GM10847 (cell line): Measurements from ENCODE around the gene MOCS1.

Experiments
- POLR2A ChIP-seq: IDR thresholded peaks from 2 replicates; pipeline ENCODE4 v1.6.1; 2011; ENCODE audit not compliant: insufficient read length; ENCODE audit errors: extremely low read depth

Gene MOCS1

DNA sequence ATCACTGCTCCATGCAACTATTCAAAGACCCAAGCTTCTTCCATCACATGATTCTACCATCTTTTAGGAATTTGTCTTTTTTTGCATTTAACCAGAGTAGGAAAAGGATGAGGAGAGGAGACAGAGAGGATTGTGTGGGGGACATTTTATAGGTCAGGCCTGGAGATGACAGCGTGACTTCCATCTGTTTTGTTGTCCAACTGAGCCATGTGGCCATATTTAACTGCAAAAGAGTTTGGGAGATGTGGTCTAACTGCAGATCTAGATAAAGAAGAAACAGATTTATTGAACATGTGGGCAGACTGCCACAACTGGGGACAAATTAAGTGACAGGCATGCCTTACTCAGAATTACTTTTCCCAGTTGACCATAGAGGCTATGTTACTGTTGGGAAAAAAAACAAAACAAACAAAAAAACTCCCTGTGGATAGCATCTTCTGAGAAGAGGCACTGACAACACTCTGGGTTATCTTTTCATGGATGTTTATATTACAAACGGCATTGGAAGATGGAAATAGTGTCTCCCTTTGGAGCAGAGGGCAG is 18.9 kb upstream of the MOCS1 start:
- TF ChIP-seq POLR2A = no peak

DNA sequence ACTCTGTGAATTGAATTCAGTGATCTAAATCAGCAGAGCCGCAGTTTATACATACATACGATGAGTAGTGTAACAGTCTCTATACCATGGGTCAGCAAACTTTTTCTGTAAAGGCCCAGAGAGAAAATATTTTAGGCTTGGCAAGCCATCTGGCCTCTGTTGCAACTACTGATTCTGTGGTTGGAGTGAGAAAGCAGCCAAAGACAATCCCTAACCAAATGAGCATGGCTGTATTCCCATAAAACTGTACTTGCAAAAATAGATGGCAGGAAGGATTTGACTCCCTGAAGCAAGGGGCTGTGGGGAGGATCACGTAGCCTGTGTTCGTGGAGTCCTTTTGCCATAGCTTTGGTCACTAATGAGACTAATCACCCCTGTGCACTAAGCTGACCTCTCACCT is 17.9 kb upstream of the MOCS1 start:
- TF ChIP-seq POLR2A = no peak

DNA sequence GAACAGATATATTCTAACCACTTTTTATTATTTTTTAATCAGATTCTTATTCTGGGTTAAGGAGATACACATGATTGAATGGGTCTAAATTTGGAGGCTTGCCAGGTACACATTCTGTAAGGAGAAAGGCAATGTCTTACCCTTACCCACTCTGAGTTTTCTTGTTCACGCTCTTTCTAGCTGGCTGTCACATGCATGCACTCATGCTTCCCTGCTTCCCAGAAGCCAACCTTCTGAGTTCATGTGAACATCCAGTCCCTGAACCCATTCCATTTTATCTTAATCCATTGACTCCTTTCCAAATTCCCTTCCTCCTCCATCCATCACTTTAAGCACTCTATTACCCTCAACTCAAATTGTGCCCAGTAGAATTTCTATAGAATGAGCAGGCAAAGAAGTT is 17.5 kb upstream of the MOCS1 start:
- no peak for TF ChIP-seq POLR2A

DNA sequence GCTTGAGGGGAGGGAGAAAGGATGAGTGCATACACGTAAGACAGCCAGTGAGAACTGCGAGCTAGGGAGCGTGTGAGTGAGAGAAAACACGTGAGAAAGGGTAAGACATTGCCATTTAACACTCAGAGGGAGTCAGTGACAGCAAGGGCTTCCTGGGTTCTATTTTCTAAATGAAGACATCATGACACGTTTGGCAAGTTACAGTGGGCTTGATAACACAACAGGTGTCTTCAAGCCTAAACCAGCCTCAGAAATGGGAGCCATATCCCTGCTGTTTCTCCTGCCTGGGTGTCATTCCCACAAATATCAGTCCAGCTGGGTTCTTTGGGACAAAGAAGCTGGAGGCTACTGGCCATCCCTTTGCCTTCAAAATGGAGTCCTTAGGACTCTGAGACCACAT is 16.9 kb upstream of the MOCS1 start:
- no peak for TF ChIP-seq POLR2A

DNA sequence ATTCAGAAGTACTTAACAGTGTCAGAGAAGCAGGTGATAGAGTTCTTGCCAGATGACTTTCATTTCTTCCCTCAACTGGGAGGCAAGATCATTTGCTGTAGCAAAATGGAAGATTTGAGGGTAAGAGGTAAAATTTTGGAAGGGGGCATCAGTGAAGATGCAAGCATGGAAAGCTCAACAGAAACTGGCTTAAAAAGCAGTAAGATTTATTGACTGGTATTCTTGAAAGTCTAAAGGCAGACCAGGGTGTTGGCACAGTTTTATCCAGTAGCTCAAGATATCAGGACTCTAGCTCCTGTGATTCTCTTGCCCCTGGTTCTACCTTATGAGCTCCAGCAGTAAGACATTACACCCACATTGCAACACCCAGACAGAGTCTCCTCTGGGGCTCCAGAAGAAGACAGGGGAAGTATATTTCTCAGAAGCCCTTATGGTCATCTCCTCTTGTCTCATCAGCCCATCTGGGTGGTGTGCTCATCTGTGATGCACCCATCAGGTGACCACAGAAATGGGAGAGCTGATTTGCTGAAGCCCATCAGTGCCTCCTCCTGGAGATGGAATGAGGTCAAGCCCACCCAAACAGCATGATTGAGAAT is 16.0 kb upstream of the MOCS1 start:
- no peak for TF ChIP-seq POLR2A

DNA sequence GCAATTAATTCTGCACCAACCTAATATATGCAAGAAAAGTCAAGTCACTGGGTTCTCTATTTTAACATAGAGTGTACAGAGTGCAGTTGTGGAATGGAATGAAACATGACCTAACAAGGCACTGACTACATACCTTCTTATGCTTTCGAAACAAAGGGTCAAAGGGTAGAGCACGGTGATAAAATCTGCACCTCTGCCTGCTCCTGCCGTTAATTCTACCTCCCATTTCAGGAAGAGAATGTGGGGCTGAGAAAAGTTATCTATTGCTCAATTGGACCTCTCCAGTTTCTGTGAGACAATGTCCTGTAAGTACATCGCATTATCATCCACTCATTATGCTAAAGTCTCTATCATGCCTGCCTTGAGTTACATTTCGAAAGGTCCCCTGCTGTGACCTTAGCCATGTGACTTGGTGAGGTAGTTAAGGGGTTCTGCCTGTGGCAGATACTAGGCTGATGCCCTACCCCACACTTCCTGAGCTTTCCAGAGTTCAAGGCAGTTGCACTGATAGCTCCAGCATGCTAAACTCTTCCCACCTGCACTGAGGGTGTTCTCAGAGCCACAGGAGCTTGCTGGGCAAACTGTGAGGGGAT is 14.0 kb upstream of the MOCS1 start:
- no peak for TF ChIP-seq POLR2A

DNA sequence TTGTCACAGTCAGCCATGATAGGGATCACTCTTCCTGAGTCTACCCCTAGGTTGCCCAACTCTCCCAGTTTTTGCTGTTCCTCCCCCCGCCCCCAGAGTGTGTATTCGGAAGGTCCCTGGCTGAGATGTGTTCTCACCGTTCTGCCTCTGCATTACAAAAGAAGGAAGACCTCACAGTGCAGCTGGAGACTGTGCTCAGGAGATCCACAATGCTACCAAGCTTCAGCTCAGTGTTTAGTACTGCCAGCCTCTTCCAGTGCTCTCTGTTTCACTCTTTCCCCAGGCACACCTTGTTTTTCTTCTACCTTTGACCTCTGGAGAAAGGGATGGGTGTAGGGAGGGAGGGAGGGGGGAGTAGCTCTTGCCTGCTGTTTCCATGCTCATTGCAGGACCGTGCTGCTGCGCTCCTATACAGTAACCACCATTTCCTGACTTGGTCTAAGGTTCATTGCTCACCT is 13.4 kb upstream of the MOCS1 start:
- no peak for TF ChIP-seq POLR2A

DNA sequence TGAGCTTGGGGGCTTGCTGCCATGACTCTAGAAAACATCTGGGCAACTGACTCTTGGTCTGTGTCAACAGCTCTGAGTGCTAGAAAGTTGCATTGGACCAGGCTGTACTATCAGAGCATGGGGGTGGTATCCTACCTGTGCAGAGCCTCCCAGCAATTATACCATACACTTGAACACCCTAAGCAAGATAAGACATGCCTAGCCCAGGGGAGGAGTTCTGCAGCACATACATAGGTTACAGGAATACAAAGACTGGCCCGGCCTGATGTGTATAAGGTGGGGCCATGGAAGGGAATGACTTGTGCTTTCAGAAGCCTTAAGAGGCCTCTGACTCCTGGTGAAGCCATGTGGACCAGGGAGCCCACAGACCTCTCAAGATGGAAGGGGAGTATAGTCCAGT is 11.4 kb upstream of the MOCS1 start:
- TF ChIP-seq POLR2A = no peak

DNA sequence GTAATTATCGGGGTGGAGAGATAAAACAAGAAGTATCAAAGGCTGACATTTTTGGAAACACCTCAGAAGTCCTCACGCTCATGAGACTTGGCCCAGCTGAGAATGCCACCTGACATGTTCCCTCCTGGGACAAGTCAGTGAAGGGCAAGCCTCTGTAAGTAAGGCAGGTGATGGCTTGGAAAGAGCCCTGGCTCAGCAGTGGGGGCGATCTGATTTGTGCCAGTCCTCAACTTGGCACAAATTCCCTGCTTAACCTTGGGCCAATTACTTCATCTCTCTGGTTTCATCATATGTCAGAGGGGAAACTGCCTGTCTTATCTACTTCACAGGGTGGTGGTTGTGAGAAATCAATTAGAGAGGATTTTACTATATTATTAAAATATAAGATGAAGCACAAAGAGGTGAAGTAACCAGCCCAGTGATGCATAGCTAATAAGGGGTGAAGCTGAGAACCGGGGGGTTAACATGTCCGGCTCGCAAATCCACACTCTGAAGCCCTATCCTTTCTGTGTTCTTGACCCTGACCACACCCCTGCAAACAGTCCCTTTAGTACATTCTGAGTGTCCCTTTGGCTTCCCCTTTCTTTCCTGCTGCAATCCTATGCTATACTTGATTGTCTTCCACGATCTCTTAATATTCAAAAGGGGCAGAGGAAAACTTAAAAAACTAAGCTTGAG is 8.8 kb upstream of the MOCS1 start:
- TF ChIP-seq POLR2A = no peak

DNA sequence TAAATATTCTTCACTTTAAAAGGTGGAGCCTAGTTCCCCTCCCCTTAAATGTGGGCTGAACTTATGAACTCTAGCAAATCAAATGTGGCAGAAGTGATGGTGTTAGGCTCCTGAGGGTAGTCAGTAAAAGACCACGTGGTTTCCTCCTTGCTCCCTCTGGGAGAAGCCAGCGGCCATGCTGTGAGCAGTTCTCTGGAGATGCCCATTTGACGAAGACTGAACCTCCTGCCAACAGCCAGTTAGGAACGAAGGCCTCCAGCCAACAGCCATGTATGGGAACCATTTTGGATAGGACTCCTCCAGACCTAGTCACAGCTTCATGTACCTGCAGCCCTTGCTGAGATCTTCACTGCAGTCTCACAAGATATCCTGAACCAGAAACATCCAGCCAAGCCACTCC is 7.6 kb upstream of the MOCS1 start:
- no peak for TF ChIP-seq POLR2A

DNA sequence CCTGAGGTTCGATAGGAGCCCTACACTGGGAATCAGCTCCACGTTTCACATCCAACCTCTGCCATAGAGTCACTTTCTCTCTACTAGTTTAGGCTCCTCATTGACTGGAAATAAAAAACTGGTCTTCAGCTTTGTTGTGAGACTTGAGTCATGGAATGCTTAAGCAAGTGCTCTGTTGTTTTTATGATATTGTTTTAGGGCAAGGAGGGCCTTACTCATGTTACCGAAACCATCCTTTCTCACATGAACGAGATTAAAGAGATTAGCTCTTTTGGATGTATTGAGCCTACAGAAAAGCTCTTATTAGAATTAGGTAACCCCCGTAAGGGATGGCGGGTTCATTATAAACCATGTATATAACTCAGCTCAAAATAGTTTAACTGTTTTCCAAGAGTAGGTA is 6.9 kb upstream of the MOCS1 start:
- TF ChIP-seq POLR2A = no peak

DNA sequence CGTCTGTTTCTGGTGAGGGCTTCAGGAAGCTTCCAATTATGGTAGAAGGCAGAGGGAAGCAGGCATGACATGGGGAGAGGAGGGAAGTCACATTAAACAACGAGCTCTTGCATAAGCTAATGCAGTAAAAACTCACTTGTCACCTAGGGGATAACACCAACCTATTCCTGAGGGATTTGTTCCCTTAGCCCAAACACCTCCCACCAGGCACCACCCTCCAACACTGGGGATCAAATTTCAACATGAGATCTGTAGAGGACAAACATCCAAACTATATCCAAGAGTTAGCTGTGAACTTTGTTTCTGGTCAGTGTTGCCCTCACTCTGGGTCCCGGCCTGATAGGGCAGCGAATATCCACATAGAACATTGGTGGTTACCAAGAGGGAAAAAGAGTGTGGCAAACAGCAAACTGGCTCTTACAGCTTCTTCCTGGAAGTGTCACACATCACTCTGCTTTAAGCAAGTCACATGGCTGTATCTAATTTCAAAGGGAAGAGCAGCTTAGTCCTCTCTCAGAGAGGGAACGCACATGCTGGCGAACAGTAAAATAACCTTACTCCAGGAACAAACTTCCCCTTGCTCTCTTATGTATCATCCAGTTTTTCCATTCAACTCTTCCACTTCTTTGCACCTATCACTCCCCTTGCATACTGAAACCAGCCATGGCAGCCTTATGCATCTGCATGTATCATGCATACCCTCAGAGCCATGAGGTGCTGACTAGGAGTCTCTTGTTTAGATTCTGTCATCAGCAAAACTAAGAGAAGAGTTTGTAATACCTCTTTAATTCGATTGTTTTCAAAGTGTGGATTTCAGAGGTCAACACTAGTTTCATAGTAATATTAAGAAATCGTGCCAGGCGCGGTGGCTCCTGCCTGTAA is 4.8 kb upstream of the MOCS1 start:
- TF ChIP-seq POLR2A = no peak

DNA sequence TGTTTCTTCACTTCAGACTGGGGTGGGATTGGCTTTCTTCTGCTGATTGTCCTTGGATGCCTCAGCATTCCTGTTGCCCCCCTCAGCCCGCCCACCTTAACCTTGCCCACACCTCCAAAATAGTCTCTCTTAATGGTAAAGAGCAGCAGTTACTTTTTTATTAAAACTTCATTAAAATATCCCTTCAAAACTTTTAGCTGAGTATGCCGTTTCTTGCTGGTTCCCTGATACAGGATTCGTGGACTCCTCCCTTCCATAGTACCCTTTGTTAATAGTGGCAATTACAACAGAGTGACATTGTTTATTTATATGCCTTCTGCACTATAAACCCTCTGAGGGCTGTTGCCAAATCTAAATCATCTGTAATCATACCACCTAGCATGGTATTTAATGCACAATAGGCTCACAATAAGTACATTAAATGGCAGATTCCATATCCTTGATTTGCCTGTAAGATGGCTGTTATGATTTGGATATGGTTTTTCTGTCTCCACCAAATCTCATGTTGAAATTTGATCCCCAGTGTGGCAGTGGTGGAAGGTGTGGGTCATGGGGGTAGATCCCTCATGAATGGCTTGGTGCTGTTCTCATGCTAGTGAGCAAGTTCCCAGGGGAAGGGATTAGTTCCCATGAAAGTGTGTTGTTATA is 3.5 kb upstream of the MOCS1 start:
- TF ChIP-seq POLR2A = no peak

DNA sequence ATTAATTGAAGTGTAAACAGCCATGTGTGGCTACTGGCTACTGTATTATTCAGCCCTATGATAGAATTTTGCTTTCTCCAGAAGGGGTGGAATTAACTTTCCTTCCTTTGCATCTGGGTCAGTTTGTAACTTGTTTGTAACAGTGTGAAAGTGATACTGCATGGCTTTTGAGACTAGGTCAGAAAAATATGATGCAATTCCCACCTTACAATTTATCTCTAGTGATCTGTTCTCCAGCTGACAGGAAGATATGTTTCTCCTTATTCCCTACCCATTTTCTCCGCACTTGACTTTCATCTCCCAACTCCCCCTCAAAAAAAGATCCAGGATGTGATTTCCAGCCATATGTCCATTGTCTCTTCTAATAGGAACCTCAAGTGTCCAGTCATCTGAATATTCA is 2.6 kb upstream of the MOCS1 start:
- TF ChIP-seq POLR2A = no peak

DNA sequence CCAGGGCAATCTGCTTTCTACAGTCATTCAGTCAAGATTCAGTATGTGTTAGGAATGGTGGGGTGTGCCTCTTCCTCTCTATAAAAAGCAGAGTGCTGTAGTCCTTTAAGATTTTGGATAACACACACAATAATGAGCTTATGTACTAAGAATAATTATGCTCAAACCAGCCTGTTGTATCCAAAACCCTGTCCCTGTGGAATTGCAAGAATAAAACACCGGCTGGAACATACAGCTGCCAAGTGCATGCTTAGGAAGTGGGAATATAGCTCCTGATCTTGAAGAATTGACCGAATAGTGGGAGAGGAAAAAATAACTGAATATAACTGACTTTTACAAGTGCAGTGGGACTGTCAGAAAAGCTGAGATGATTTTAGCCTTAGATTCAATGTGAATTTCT is 979 bp upstream of the MOCS1 start:
- no peak for TF ChIP-seq POLR2A
